DND-41 (cell line): ENCODE results near the gene HM13.

Experiments
- ATAC-seq: fragments of 200-7000 bp; cut with Tn5 transposase; 3 replicates; pipeline ENCODE4 v1.9.1; 2021; ENCODE audit warnings: low read depth; ENCODE audit not compliant: insufficient read depth
- DNase-seq: peaks from one replicate; pipeline ENCODE4 v3.0.0-alpha.2; 2020
- H2AFZ ChIP-seq: 2 replicates; pipeline ENCODE4 v1.6.0; 2012; ENCODE audit warnings: low read depth, low read length
- H3K27ac ChIP-seq: 2 replicates; pipeline ENCODE4 v1.5.1; 2012; ENCODE audit warnings: low read length, inconsistent platforms
- H3K27me3 ChIP-seq: fragments of 200-600 bp; sonication (generic); 2 replicates; pipeline ENCODE4 v1.6.0; 2012; ENCODE audit warnings: low read length, mild to moderate bottlenecking, inconsistent platforms; ENCODE audit not compliant: insufficient read depth, poor library complexity
- H3K36me3 ChIP-seq: 2 replicates; pipeline ENCODE4 v1.5.1; 2012; ENCODE audit warnings: low read length, inconsistent platforms; ENCODE audit not compliant: insufficient read depth
- H3K4me1 ChIP-seq: 2 replicates; pipeline ENCODE4 v1.5.1; 2012; ENCODE audit warnings: mild to moderate bottlenecking, low read length; ENCODE audit not compliant: insufficient read depth
- H3K4me2 ChIP-seq: 2 replicates; pipeline ENCODE4 v1.6.0; 2012; ENCODE audit warnings: mild to moderate bottlenecking, moderate library complexity, low read length, inconsistent platforms; ENCODE audit not compliant: insufficient read depth
- H3K4me3 ChIP-seq, 2 experiments: fragments of 200-600 bp in 1 of 2; shearing (Covaris generic) in 1 of 2; 2 replicates each; pipeline ENCODE4 v1.5.1; 2012 to 2016; ENCODE audit warnings: inconsistent platforms in 2 of 2, low read length in 2 of 2, mild to moderate bottlenecking in 2 of 2, low read depth in 1 of 2, moderate library complexity in 1 of 2
- H3K79me2 ChIP-seq: 2 replicates; pipeline ENCODE4 v1.6.0; 2012; ENCODE audit warnings: low read length, inconsistent platforms; ENCODE audit not compliant: insufficient read depth
- H3K9ac ChIP-seq: 2 replicates; pipeline ENCODE4 v1.6.0; 2012; ENCODE audit warnings: low read depth, mild to moderate bottlenecking, inconsistent platforms, low read length, moderate library complexity
- H3K9me3 ChIP-seq: 2 replicates; pipeline ENCODE4 v1.5.1; 2012; ENCODE audit warnings: low read length, moderate library complexity, mild to moderate bottlenecking, inconsistent platforms; ENCODE audit not compliant: insufficient read depth, severe bottlenecking
- H4K20me1 ChIP-seq: 2 replicates; pipeline ENCODE4 v1.6.0; 2012; ENCODE audit warnings: low read length; ENCODE audit not compliant: insufficient read depth
- CTCF ChIP-seq: IDR thresholded peaks from 2 replicates; pipeline ENCODE4 v1.5.1; 2012; ENCODE audit warnings: borderline replicate concordance, low read length, moderate library complexity, mild to moderate bottlenecking; ENCODE audit not compliant: poor library complexity, severe bottlenecking; ENCODE audit errors: extremely low read depth
- EZH2 ChIP-seq: IDR thresholded peaks from 3 replicates; pipeline ENCODE4 v1.6.1; 2012; ENCODE audit warnings: borderline replicate concordance, low read depth, mild to moderate bottlenecking, moderate library complexity, low read length, inconsistent platforms; ENCODE audit not compliant: severe bottlenecking

The HM13 gene

GRCh38 chr20:31565699-31566318 lies 51.6 kb downstream of the HM13 start:
- Histone ChIP-seq H3K4me2 (no peak overlapping the region), H3K27ac (peak overlapping the region; percentile 16; the same call in 1 of the 2 replicates), H3K9ac (no peak overlapping the region), H3K79me2 (no peaks in the 10 kb centered on the region), H3K4me1 (no peaks in the 10 kb centered on the region), H4K20me1 (no peaks in the 10 kb centered on the region), H3K4me3 (no peak overlapping the region), H2AFZ (no peak overlapping the region), H3K36me3 (peaks cover 89% of the 10 kb centered on the region), H3K9me3 (no peaks in the 10 kb centered on the region), H3K27me3 (no peaks in the 10 kb centered on the region)
- ATAC-seq (no peak), DNase-seq (no peak)
- TF ChIP-seq EZH2: no peak
- no peak for TF ChIP-seq CTCF

- Histone ChIP-seq H4K20me1 (no peaks in the 10 kb centered on the region), H3K27me3 (no peaks in the 10 kb centered on the region), H3K27ac (no peak overlapping the region), H3K36me3 (peaks cover 84% of the 10 kb centered on the region), H2AFZ (no peak overlapping the region), H3K9ac (no peak overlapping the region), H3K4me3 (no peak overlapping the region), H3K79me2 (no peaks in the 10 kb centered on the region), H3K4me1 (no peaks in the 10 kb centered on the region), H3K9me3 (no peaks in the 10 kb centered on the region), H3K4me2 (no peak overlapping the region)
- no peak for DNase-seq
- ATAC-seq: no peak
- TF ChIP-seq EZH2 (no peak), CTCF (no peak)
Measured at GRCh38 chr20:31566319-31566657, 52.0 kb downstream of the HM13 start.

GRCh38 chr20:31566658-31567379 lies 52.6 kb downstream of the HM13 start:
- no peak for DNase-seq
- no peak for TF ChIP-seq EZH2
- no peak for TF ChIP-seq CTCF
- Histone ChIP-seq H3K9ac (no peak overlapping the region), H3K27me3 (no peaks in the 10 kb centered on the region), H3K79me2 (no peaks in the 10 kb centered on the region), H3K9me3 (no peaks in the 10 kb centered on the region), H3K4me3 (no peak overlapping the region), H3K36me3 (peaks cover 79% of the 10 kb centered on the region), H3K27ac (no peak overlapping the region), H3K4me1 (no peaks in the 10 kb centered on the region), H4K20me1 (no peaks in the 10 kb centered on the region), H2AFZ (no peak overlapping the region), H3K4me2 (no peak overlapping the region)
- no peak for ATAC-seq
